GM23248 (cell line): ENCODE data around the gene CUX1.

Experiments
- EZH2 ChIP-seq: fragments of 200-600 bp; sonication (generic); IDR thresholded peaks from 2 replicates; pipeline ENCODE4 v1.6.1; 2018; ENCODE audit warnings: antibody characterized with exemption, mild to moderate bottlenecking; ENCODE audit not compliant: insufficient read depth, poor library complexity, severe bottlenecking
- EZH2phosphoT487 ChIP-seq: fragments of 200-600 bp; sonication (generic); IDR thresholded peaks from 2 replicates; pipeline ENCODE4 v1.6.1; 2018; ENCODE audit warnings: antibody characterized with exemption, moderate library complexity, mild to moderate bottlenecking, low read depth; ENCODE audit not compliant: insufficient read depth

- TF ChIP-seq EZH2 (no peak), EZH2phosphoT487 (no peak)
Observed at GRCh38 chr7:102036958-102037357, 219.5 kb downstream of the CUX1 start.
